ENCODE results near the gene PLA2G10. TPM values are rescaled to one million over a fixed set of nuclear protein-coding genes. Genes with fewer than 3 reads are reported as not detected.
A peak's percentile ranks its signal among the peaks of the same experiment; 100 is the strongest.

PLA2G10 gene
- total and polyA plus RNA-seq, 2 of the 13 experiments (the other 11 are each of a cell fraction or from before 2014, with no cell fraction given), result not detected

DNA sequence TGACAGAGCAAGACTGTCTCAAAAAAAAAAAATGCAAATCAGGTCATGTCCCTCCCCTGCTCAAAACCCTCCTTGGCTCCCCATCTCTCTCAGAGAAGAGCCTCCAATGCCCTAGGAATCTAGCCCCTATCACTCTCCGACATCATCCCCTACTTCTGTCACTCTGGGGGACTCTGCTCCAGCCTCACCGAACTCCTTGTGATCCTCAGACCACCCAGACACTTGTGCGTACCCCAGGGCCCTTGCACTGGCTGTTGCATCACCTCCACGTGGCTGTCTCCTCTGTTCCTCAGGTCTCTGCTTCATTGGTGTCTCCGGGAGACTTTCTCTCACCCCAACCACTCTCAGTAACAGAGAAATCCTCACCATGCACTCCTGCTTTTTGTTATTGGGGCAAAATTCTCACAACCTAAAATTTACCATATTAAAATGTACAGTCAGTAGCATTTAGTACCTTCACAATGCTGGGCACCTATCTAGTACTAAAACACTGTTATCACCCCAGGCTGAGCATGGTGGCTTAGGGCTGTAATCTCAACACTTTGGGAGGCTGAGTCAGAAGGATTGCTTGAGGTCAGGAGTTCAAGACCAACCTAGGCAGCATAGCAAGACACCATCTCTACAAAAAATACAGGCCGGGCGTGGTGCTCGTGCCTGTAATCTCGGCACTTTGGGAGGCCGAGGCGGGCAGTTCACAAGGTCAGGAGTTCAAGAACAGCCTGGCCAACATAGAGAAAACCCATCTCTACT lies 15.2 kb downstream of the PLA2G10 start:
- H3K79me2 ChIP-seq (ENCODE audit: insufficient read depth, low read length), result no peaks in the 10 kb centered on the region
- intact Hi-C loops (cut with micrococcal nuclease; ENCODE audit: unreplicated experiment), result no loop called here
- H3K4me1 ChIP-seq (ENCODE audit: insufficient read depth, low read length), result no peaks in the 10 kb centered on the region
- ChIA-PET POLR2A (no interaction called here), CTCF (ENCODE audit: low intra/inter-chr PET ratio, low total read pairs) (no interaction called here)
- in situ Hi-C loops (cut with HindIII; ENCODE audit: extremely low pct_ligation_motif_present, low pct_unique_long_range_greater_than_20kb), result no loop called here
- no peaks in the 10 kb centered on the region for H3K9me3 ChIP-seq (ENCODE audit: low read length)
- no peak overlapping the region for H3K4me3 ChIP-seq (replicated peaks in 1 of 3; ENCODE audit: insufficient read depth in 1 of 3, low read depth in 2 of 3, low read length in 3 of 3)
- no peak overlapping the region for H3K9ac ChIP-seq (ENCODE audit: insufficient read depth, low read depth, low read length)
- no peak overlapping the region for H3K4me2 ChIP-seq (ENCODE audit: low read depth, low read length)
- no peak overlapping the region for H2AFZ ChIP-seq (ENCODE audit: low read length)
- no TSS peak for BruUV-seq (replicated peaks)
- 0 out of 5 replicates have a peak, but pooled peaks cover 0 to 4% of the 10 kb centered on the region in 2 experiments for H3K27me3 ChIP-seq (ENCODE audit: control insufficient read depth in 1 of 2, insufficient read depth in 2 of 2, low read length in 2 of 2)
- DNase-seq (ENCODE audit: low spot score) (no peak), ATAC-seq (no peak), FAIRE-seq (no peak)
- H4K20me1 ChIP-seq (ENCODE audit: insufficient read depth, low read length), result no peaks in the 10 kb centered on the region
- no peaks in the 10 kb centered on the region for H3K36me3 ChIP-seq (replicated peaks in 1 of 2; ENCODE audit: control insufficient read depth in 1 of 2, insufficient read depth in 2 of 2, low read length in 2 of 2)
- H3K27ac ChIP-seq (ENCODE audit: extremely low read length, insufficient read depth, low read length), result no peak overlapping the region
- 23% methylated on average over 11 of the region's 11 CpGs for WGBS (ENCODE audit: low lambda C conversion rate)
- TF ChIP-seq ZNF224 (CRISPR knock-in tag; IDR thresholded peaks at IDR 0.05), result no peak
- TF ChIP-seq ZMYM3 (CRISPR knock-in tag; IDR thresholded peaks at IDR 0.05), result peak; percentile 73
- TF ChIP-seq, protein P1, sequence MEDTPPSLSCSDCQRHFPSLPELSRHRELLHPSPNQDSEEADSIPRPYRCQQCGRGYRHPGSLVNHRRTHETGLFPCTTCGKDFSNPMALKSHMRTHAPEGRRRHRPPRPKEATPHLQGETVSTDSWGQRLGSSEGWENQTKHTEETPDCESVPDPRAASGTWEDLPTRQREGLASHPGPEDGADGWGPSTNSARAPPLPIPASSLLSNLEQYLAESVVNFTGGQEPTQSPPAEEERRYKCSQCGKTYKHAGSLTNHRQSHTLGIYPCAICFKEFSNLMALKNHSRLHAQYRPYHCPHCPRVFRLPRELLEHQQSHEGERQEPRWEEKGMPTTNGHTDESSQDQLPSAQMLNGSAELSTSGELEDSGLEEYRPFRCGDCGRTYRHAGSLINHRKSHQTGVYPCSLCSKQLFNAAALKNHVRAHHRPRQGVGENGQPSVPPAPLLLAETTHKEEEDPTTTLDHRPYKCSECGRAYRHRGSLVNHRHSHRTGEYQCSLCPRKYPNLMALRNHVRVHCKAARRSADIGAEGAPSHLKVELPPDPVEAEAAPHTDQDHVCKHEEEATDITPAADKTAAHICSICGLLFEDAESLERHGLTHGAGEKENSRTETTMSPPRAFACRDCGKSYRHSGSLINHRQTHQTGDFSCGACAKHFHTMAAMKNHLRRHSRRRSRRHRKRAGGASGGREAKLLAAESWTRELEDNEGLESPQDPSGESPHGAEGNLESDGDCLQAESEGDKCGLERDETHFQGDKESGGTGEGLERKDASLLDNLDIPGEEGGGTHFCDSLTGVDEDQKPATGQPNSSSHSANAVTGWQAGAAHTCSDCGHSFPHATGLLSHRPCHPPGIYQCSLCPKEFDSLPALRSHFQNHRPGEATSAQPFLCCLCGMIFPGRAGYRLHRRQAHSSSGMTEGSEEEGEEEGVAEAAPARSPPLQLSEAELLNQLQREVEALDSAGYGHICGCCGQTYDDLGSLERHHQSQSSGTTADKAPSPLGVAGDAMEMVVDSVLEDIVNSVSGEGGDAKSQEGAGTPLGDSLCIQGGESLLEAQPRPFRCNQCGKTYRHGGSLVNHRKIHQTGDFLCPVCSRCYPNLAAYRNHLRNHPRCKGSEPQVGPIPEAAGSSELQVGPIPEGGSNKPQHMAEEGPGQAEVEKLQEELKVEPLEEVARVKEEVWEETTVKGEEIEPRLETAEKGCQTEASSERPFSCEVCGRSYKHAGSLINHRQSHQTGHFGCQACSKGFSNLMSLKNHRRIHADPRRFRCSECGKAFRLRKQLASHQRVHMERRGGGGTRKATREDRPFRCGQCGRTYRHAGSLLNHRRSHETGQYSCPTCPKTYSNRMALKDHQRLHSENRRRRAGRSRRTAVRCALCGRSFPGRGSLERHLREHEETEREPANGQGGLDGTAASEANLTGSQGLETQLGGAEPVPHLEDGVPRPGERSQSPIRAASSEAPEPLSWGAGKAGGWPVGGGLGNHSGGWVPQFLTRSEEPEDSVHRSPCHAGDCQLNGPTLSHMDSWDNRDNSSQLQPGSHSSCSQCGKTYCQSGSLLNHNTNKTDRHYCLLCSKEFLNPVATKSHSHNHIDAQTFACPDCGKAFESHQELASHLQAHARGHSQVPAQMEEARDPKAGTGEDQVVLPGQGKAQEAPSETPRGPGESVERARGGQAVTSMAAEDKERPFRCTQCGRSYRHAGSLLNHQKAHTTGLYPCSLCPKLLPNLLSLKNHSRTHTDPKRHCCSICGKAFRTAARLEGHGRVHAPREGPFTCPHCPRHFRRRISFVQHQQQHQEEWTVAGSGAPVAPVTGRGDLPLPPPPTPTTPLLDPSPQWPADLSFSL (CRISPR knock-in tag; IDR thresholded peaks at IDR 0.05), result peak; percentile 22; the same call in 1 of the 2 replicates

Measured in HepG2 (cell line).